HG02571 (cell line): Measurements from ENCODE around the gene PLA2G15.

Experiments
- ATAC-seq: cut with Tn5 transposase; IDR thresholded peaks from one replicate; pipeline ENCODE4 v1.9.1; 2021; ENCODE audit warnings: mild to moderate bottlenecking, moderate library complexity; ENCODE audit not compliant: unreplicated experiment

Gene PLA2G15, protein sequence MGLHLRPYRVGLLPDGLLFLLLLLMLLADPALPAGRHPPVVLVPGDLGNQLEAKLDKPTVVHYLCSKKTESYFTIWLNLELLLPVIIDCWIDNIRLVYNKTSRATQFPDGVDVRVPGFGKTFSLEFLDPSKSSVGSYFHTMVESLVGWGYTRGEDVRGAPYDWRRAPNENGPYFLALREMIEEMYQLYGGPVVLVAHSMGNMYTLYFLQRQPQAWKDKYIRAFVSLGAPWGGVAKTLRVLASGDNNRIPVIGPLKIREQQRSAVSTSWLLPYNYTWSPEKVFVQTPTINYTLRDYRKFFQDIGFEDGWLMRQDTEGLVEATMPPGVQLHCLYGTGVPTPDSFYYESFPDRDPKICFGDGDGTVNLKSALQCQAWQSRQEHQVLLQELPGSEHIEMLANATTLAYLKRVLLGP

DNA sequence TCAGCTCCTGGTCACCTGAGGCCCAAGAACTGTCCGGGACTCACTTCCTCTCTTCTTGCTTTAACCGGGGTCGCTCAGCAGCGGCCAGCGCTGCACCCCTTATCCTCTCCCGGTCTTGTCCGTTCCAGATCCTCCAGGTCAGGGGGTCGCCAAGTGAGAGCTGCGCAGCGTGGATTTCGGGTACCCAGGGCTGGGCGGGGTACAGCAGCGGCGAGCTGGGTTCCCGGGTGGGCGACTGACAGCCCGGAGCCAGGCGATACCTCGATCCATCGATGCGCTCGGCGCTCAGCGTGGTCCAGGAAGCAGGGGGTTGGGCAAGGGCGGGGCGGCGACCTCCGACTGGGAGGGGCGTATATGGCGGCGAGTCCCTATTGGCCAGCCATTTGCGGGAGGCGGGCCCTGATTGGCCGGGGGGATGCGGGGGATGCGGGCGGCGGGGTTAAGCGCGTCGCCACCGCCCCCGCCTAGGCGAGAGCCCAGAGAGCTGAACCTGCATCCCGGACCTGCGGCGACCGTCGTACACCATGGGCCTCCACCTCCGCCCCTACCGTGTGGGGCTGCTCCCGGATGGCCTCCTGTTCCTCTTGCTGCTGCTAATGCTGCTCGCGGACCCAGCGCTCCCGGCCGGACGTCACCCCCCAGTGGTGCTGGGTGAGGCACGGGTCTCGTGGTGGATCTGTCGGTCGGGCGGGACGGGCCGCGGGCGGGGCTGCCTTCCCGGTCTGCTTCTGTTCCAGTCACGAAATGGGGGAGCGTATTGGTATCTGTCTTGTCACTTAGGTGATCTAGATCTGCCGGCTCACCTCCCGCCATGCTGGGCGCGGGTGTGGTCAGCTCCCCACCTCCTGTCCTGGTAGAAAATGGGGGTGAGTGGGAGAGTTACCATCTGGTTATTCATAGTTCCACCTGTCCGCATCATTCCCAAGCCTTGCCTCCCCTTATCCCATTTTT lies at the start of gene PLA2G15:
PLA2G15 (plus strand) TSS at position 471 of the 951 bp plus-strand sequence; CDS start at position 525, 54 bp downstream.
- peak; percentile 86 for ATAC-seq

DNA sequence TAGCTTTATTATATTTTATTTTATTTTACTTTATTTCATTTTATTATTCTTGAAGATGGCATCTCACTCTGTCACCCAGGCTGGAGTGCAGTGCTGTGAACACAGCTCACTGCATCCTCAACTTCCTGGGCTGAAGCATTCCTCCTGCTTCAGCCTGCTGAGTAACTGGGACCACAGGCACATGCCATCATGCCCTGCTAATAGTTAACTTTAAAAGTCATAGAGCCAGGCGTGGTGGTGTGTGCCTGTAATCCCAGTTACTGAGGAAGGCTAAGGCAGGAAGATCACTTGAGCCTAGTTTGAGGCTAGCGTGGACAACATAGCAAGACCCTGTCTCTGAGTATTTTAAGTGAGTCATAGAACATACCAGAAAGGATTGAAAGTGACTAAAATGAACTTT lies 47.9 kb upstream of the PLA2G15 start:
- no peak for ATAC-seq

GRCh38 chr16:68200088-68200783 lies 44.9 kb upstream of the PLA2G15 start:
- ATAC-seq, result no peak

DNA sequence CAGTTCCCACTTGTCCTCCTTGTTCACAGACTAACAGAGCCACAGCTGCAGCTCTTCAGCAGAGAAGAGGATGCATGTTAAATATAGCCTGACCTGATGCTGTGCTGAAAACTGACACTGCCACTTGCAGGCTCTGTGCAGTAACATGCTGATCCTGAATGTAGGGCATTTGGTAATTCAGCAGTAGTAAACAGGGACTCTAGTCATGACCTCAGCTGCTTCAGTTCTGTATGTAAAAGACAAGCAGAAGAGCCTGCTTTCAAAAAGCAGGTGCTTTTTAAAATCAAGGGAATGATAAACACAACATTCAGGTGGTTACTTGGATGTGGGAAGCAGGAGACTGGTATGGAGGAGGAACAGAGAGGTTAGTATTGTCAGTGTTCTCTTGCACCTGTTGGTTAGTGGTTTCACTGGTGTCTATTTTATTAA lies 43.1 kb upstream of the PLA2G15 start:
- no peak for ATAC-seq

GRCh38 chr16:68206245-68206644 lies 38.9 kb upstream of the PLA2G15 start:
- ATAC-seq, result no peak

DNA sequence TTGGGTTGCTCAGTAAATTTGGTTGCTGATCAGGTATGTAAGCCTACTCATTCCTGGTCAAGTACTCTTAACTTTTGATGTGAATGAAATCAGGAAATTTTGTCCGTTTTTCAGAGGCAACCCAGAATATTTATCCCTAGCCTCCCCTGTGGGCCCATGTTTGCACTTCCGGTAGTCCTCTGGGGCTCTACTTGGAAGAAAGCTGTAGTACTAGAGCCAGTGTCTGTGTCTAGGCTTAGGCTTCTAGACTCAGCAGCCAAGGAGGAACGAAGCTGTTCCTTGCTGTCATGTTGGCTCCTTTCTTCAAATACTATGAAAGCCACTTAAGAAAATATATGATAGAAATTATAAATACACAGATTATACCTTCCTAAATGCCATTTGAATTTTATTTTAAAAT lies 30.4 kb upstream of the PLA2G15 start:
- ATAC-seq, result no peak

GRCh38 chr16:68215302-68215701 lies 29.9 kb upstream of the PLA2G15 start:
- ATAC-seq, result no peak

DNA sequence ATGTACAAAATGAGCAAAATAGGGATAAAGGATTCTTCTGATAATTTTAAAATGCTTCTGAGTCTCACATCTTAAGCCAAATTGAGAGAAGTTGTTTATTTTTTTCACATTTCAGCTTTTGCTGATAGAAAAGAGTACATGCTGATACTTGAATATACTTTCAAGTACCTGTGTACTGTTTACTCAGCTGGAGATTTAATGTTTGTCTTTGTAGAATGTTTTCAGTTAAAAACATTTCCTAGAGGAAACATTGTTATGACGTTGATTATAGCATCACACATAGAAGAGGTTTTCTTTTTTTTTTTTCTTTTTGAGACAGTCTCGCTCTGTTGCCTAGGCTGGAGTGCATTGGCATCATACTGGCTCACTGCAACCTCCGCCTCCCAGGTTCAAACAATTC lies 28.9 kb upstream of the PLA2G15 start:
- ATAC-seq, result no peak

GRCh38 chr16:68217506-68217905 lies 27.7 kb upstream of the PLA2G15 start:
- no peak for ATAC-seq

DNA sequence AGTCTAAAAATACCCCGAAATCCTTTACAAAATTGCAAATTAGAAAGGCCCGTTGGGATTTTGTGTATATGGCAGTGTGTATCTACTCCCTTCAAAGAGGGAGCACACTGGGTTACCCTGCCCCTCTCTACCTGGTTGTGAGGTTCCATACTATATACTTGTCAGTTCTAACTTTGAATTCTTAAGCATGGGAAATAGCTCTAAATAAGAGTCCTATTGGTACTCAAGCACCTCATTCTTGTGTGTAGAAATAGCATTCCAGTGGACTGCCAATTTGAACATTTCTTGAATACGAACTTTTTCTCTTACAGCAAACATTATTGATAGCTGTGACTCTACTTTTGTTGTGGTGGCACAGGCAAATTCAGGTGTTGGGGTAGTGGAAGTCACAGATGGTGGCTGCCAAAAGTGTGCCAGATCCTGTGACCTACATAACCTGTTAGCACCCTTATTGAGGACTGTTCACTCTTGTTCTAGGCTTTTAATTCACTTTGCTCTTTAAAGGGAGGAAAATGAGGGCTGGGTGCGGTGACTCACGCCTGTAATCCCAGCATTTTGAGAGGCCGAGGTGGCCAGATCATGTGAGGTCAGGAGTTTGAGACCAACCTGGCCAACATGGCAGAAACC lies 25.3 kb upstream of the PLA2G15 start:
- no peak for ATAC-seq

GRCh38 chr16:68223072-68223471 lies 22.1 kb upstream of the PLA2G15 start:
- no peak for ATAC-seq

- no peak for ATAC-seq
These were observed 19.1 kb upstream of the PLA2G15 start for GRCh38 chr16:68226116-68226515.

DNA sequence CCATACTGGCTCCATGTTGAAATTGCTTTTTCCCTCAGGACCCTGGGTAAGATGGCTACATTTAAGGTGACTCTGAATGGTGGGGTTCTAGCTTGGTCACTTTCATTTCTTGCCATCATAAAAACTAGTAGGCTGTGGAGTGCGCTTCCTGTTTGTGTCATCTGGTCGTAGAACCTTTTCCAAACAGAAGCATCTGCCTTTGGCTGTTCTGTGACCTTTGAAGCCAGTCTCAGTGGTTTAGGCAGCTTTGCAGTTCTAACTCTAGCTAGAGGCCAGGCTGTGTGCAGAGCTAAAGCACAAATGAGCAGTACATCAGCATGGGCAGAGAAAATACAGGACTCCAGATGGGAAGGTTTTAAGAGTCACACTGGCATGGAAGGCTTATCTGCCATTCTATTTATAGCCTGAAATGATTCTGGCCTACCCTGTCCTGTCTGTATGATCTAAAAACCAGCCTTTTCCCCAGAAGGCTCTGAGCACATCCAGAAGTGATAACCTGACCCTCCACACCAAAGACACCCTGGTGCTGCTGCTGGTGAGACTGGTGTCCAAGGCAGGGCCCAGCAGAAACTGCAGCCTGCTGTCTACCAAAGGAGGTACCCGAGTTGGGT lies 17.9 kb upstream of the PLA2G15 start:
- ATAC-seq, result no peak

- no peak for ATAC-seq
These were observed 17.2 kb upstream of the PLA2G15 start for GRCh38 chr16:68227850-68228553.

- ATAC-seq, result no peak
These were observed 16.5 kb upstream of the PLA2G15 start for GRCh38 chr16:68228652-68229051.

- ATAC-seq, result no peak
These were observed 15.6 kb upstream of the PLA2G15 start for GRCh38 chr16:68229431-68230175.

DNA sequence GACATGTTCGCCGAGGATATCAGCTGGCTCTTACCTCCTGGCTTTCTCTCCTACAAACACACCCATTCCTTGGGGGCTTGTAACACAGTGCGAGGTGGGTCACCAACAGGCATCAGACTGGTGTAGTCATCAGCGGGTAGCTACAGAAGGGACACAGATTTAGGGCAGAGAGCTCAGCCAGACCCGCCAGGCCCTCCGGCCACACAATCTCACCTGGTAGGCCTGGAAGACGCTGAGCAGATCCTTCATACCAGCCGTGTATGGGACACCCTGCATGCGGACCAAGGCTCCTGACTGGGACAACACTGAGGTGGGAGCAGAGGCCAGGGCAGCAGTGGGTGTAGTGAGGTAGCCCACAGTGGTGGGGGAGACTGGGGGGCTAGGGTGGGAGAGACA lies 15.0 kb upstream of the PLA2G15 start:
- no peak for ATAC-seq

DNA sequence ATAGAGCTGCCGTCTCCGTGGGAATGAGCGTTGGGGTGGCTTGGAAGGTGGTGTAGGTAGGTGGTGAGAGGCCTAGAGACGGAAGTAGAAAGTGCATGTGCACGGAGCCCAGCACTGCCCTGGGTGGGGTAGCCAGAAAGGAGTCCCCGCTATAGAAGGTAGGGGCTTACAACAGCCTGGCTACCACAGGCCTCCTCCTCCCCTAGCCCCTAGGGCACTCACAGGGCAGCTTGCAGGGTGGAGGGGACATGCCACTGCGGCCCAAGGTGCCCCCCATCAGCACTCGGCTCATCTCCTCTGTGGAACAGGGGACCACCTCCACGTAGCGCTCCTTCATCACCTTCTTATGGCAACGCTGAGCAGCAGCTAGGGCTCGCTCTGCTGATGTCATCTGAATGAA lies 14.2 kb upstream of the PLA2G15 start:
- no peak for ATAC-seq
